ENCODE results near the gene NT5C. TPM values are rescaled to one million over a fixed set of nuclear protein-coding genes. Genes with fewer than 3 reads are reported as not detected.
"Not testable (repeated sequence)": the region's sequence is repeated elsewhere in the genome, so short reads cannot be mapped to it uniquely, and the experiment has no call there.

NT5C gene
- total and polyA plus RNA-seq, 4 donors, result 64.4 to 96.3 (median 78.3) TPM

GRCh38 chr17:75163074-75163473, 31.5 kb upstream of the NT5C start:
- ATAC-seq (ENCODE audit: insufficient read depth, low FRiP score), result no peak
- 84 to 97% methylated on average over 5 of the region's 5 CpGs for WGBS, 2 donors
- no peak overlapping the region for H3K9ac ChIP-seq (ENCODE audit: insufficient read depth in 1 of 2, low read length in 2 of 2)
- H3K9me3 ChIP-seq (ENCODE audit: control insufficient read depth in 4 of 4, insufficient read depth in 3 of 4, low read length in 3 of 4), result no peaks in the 10 kb centered on the region
- DNase-seq, result no peak
- H3K4me1 ChIP-seq (ENCODE audit: control insufficient read depth in 5 of 5, insufficient read depth in 5 of 5, low read length in 5 of 5), result no peaks in the 10 kb centered on the region
- no peaks in the 10 kb centered on the region for H3K27me3 ChIP-seq (ENCODE audit: control insufficient read depth in 3 of 3, insufficient read depth in 3 of 3, low read length in 2 of 3)
- peaks cover 5 to 16% (median 10%) of the 10 kb centered on the region in 4 donors for H3K36me3 ChIP-seq (ENCODE audit: control insufficient read depth in 4 of 4, insufficient read depth in 4 of 4, low read length in 4 of 4)
- H3K4me3 ChIP-seq, result no peak overlapping the region
- TF ChIP-seq CTCF (IDR thresholded peaks at IDR 0.05; ENCODE audit: control extremely low read depth, extremely low read depth), result no peak
- no peak overlapping the region for H3K27ac ChIP-seq (ENCODE audit: low read depth in 1 of 2, low read length in 1 of 2)

GRCh38 chr17:75160211-75160610, 28.7 kb upstream of the NT5C start:
- 87 to 92% methylated on average over 5 of the region's 5 CpGs for WGBS, 2 donors
- Histone ChIP-seq H3K9me3 (ENCODE audit: control insufficient read depth in 4 of 4, insufficient read depth in 3 of 4, low read length in 3 of 4) (no peaks in the 10 kb centered on the region), H3K4me1 (ENCODE audit: control insufficient read depth in 5 of 5, insufficient read depth in 5 of 5, low read length in 5 of 5) (no peaks in the 10 kb centered on the region), H3K4me3 (no peak overlapping the region), H3K9ac (ENCODE audit: insufficient read depth in 1 of 2, low read length in 2 of 2) (no peak overlapping the region), H3K27ac (ENCODE audit: low read depth in 1 of 2, low read length in 1 of 2) (no peak overlapping the region), H3K36me3 (ENCODE audit: control insufficient read depth in 4 of 4, insufficient read depth in 4 of 4, low read length in 4 of 4) (peaks cover 0 to 10% (median 4%) of the 10 kb centered on the region in 4 donors), H3K27me3 (ENCODE audit: control insufficient read depth in 3 of 3, insufficient read depth in 3 of 3, low read length in 2 of 3) (no peaks in the 10 kb centered on the region)
- ATAC-seq (ENCODE audit: insufficient read depth, low FRiP score) (no peak), DNase-seq (no peak)
- TF ChIP-seq CTCF (IDR thresholded peaks at IDR 0.05; ENCODE audit: control extremely low read depth, extremely low read depth), result no peak

DNA sequence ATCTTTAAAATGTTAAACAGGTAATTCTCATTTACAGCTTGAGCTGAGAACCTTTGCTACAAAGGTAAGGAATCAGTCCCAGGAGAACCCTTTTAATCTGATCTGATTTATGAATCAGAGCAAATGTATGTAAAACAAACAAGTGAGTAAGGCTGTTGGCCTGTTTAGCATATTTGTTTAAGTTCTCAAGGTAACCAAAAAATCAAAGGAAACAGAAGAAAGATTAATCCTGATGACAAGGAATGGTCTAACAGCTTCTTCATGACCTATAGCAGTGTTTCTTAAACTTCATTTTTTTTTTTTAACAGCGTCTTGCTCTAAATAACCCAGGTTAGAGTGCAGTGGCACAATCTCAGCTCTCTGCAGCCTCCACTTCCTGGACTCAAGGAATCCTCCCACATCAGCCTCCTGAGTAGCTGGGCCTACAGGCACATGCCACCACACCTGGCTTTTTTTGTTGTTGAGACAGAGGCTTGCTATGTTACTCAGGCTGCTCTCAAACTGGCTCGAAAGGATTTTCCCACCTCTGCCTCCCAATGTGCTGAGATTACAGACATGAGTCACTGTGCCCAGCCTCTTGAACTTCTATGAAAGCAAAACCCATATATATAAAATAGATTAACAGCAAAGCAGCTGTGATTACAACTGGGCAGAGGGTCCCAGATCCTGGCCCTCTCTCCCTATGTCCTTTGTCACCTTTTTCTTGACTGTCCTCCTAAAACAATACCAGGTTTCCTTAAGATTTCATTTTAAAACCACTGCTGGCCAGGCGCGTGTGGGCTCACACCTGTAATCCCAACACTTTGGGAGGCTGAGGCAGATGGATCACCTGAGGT, 27.9 kb upstream of the NT5C start:
- DNase-seq (no peak), ATAC-seq (ENCODE audit: insufficient read depth, low FRiP score) (no peak)
- TF ChIP-seq CTCF (IDR thresholded peaks at IDR 0.05; ENCODE audit: control extremely low read depth, extremely low read depth), result no peak
- Histone ChIP-seq H3K4me1 (ENCODE audit: control insufficient read depth in 5 of 5, insufficient read depth in 5 of 5, low read length in 5 of 5) (peaks cover 0 to 4% (median 0%) of the 10 kb centered on the region in 5 donors), H3K27me3 (ENCODE audit: control insufficient read depth in 3 of 3, insufficient read depth in 3 of 3, low read length in 2 of 3) (no peaks in the 10 kb centered on the region), H3K9ac (ENCODE audit: insufficient read depth in 1 of 2, low read length in 2 of 2) (no peak overlapping the region), H3K27ac (ENCODE audit: low read depth in 1 of 2, low read length in 1 of 2) (no peak overlapping the region), H3K4me3 (no peak overlapping the region), H3K36me3 (ENCODE audit: control insufficient read depth in 4 of 4, insufficient read depth in 4 of 4, low read length in 4 of 4) (peaks cover 0 to 7% (median 3%) of the 10 kb centered on the region in 4 donors), H3K9me3 (ENCODE audit: control insufficient read depth in 4 of 4, insufficient read depth in 3 of 4, low read length in 3 of 4) (no peaks in the 10 kb centered on the region)
- 88 to 94% methylated on average over 4 of the region's 4 CpGs for WGBS, 2 donors

DNA sequence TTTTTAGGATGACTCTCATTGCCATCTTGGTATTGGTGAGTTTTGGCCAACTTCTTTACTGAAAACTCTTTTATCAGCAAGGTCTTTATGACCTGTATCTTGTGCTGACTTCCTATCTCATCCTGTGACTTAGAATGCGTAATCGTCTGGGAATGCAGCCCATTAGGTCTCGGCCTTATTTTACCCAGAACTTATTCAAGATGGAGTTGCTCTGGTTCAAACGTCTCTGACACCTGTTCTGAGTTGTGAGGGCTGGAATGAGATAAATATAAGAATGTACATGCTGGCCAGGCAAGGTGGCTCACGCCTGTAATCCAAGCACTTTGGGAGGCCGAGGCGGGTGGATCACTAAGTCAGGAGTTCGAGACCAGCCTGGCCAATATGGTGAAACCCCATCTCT, 26.9 kb upstream of the NT5C start:
- H3K4me1 ChIP-seq (ENCODE audit: control insufficient read depth in 5 of 5, insufficient read depth in 5 of 5, low read length in 5 of 5); H3K36me3 ChIP-seq (ENCODE audit: control insufficient read depth in 4 of 4, insufficient read depth in 4 of 4, low read length in 4 of 4); H3K9me3 ChIP-seq (ENCODE audit: control insufficient read depth in 4 of 4, insufficient read depth in 3 of 4, low read length in 3 of 4); ATAC-seq (ENCODE audit: insufficient read depth, low FRiP score); H3K4me3 ChIP-seq; H3K27ac ChIP-seq (ENCODE audit: low read depth in 1 of 2, low read length in 1 of 2); H3K9ac ChIP-seq (ENCODE audit: insufficient read depth in 1 of 2, low read length in 2 of 2); DNase-seq; H3K27me3 ChIP-seq (ENCODE audit: control insufficient read depth in 3 of 3, insufficient read depth in 3 of 3, low read length in 2 of 3): not testable (repeated sequence)
- WGBS, 2 donors, result 96% methylated on average over 8 of the region's 8 CpGs
